ENCODE data around the gene DNAJC24.

Gene DNAJC24

GRCh38 chr11:31415435-31415834 is 45.8 kb downstream of the DNAJC24 start:
- no peak for DNase-seq (ENCODE audit: low spot score)

GRCh38 chr11:31417357-31417756 is 47.7 kb downstream of the DNAJC24 start:
- no peak for DNase-seq (ENCODE audit: low spot score)

DNA sequence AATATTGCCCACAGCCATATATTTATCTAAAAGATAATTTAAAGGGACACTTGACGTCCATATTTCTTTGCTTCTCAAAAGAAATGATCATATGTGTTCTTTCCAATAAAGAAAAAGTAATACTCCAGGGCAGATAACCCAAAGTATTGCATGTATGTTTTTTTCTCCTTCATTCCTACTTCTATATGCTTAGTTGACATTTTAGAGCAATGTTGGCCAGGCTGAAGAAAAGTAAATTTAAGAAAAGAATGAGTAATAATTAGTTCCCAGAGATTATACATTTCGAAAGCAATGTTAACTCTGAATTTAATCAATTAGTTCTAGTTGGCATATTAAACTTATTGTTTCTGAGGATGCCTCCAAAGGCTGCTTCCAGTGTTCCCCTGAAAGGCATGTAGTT is 48.2 kb downstream of the DNAJC24 start:
- no peak for DNase-seq (ENCODE audit: low spot score)

DNA sequence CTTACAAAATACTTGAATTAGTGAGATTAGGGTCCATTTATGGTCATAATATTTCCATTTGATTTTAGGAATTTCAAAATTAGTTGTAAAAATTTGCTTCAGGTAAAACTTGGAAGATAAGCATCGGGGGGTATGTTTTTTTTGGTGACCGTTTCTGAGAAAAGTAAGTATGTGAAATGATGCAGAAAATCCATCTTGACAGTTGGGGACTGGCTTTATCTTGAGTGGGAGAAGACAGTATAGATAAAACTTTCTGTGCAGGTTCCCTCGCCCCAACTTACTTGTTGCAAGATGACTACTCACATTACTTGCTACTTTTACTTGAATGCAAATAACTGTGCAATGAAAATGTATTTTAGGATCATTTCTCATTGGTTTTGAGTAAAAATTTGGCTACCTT is 49.5 kb downstream of the DNAJC24 start:
- no peak for DNase-seq (ENCODE audit: low spot score)

DNA sequence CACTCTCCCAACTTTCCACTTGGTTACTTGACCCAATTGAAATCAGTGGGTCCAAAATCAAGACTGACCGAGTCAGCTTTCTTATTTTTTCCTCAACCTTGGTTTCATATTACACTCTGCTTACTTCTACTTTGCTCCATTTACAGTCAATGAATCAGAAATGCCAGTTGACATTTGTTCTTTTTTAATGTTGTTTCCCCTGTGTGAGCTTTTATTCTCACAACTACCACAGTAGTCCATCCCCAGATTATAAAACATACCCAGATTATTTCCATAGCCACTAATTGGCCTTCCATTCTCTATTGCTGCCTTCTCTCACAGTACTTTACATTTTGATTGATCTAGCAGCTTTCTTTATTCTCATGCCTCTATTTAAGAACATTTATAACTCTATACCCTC is 50.0 kb downstream of the DNAJC24 start:
- DNase-seq (ENCODE audit: low spot score) = no peak

DNA sequence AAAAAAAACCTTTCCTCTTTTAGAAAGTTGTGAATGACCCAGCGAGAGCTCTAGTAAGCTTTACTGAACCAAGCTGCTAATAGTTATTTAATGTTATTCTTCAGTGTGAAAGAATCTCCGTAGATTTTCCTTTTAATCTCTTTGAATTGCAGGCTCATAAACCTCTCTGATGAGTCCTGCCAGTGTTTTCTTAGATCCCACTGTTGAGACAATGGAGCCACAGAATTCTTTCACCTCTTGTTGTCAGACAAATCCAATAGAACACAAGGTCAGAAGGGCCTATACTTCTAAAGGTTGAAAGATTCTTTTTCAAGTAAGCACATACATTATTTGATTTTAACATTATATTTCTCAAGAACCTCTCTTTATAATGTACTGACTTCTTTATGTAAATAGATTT is 52.2 kb downstream of the DNAJC24 start:
- DNase-seq (ENCODE audit: low spot score) = no peak

- DNase-seq (ENCODE audit: low spot score) = no peak
These were observed 53.0 kb downstream of the DNAJC24 start for GRCh38 chr11:31422703-31423102.

- DNase-seq (ENCODE audit: low spot score) = no peak
These were observed 55.0 kb downstream of the DNAJC24 start for GRCh38 chr11:31424652-31425051.

GRCh38 chr11:31433851-31434250 is 64.2 kb downstream of the DNAJC24 start:
- no peak for DNase-seq (ENCODE audit: low spot score)

GRCh38 chr11:31437742-31438435 is 68.2 kb downstream of the DNAJC24 start:
- no peak for DNase-seq (ENCODE audit: low spot score)

- DNase-seq (ENCODE audit: low spot score) = no peak
These were observed 71.6 kb downstream of the DNAJC24 start for GRCh38 chr11:31441296-31441695.

DNA sequence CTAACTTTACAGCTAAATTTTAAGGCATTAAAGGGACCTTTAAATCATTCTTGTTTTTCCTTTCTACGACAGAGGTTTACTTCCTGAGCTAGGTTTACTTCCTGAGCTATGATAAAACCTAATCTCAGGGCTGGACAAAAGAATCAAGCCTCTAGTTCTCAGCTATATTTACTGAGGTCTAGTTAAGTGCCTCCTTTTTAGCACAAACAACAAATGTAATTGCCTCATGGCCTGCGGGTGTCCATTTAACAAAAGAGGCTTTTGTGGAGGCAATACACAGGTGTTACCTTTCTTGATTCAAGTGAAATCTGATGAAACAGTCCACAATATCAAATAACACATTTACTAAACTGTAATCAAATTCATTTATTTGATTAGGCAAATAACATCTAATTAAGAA is 72.4 kb downstream of the DNAJC24 start:
- no peak for DNase-seq (ENCODE audit: low spot score)

GRCh38 chr11:31443802-31444201 is 74.1 kb downstream of the DNAJC24 start:
- no peak for DNase-seq (ENCODE audit: low spot score)

DNA sequence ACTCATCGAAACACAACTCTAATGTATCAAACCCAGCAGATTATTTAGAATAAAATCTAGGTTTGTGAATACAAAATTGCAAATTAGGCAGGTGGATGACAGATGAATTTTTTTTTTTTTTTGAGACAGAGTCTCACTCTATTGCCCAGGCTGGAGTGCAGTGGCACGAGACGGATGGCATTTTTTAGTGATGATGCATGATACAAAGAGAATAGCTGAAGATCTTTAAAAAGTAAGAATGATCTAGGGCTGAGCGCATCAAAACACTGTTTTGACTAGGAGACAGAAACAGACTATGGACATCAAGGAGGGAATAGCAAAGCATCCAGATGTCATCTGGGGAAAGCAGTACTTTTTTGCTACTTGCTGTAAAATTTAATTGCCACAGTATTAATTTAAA is 76.0 kb downstream of the DNAJC24 start:
- DNase-seq (ENCODE audit: low spot score) = no peak

- no peak for DNase-seq (ENCODE audit: low spot score)
These were observed 79.4 kb downstream of the DNAJC24 start for GRCh38 chr11:31449040-31449439.

DNA sequence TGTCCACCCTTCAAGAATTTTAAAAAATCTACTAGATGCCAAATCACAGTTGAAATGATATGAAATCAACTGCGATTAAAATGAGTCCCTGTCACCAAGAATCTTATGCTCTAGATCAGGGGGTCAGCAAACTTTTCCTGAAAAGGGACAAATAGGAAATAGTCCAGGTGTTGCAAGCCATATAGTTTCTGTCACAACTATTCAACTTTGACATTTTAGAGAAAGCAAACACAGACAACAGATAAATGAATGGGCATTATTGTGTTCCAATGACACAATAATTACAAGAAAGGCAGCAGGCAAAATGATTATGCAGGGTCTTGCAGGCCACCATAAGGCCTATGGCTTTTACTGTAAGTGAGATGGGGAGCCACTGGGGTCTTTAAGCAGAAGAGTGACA is 81.2 kb downstream of the DNAJC24 start:
- no peak for DNase-seq (ENCODE audit: low spot score)

DNA sequence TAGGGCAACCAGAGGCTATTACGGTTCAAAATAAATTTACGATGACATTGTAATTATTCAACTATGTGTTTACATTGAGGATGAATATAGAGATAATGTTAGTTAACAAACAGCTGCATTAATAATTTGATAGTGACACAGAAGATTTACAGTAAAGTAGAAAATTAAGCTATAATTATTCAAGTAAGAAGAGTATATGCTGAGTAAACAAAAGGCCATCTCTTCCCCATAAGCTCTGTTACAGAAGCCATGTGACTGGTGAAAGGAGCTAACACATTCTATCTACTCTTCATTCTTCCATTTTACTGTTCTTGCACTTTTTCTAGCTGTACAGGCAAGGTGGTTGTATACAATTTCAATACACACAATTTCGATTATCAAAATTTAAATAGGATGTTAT is 85.5 kb downstream of the DNAJC24 start:
- DNase-seq (ENCODE audit: low spot score) = no peak

DNA sequence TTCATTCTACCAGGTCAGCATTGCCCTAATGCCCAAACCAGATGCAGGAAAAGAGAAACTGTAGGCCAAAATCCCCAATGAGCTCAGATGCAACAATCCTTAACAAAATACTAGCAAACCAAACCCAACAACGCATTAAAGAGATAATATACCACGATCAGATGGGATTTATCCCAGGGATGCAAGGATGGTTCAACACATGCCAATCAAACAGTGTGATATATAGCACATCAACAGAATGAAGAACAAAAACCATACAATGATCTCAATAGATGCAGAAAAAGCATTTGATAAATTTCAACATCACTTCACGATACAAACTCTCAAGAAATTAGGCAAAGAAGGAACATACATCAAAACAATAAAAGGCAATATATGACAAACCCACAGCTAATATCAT is 94.8 kb downstream of the DNAJC24 start:
- no peak for DNase-seq (ENCODE audit: low spot score)

GRCh38 chr11:31474083-31474482 is 104.4 kb downstream of the DNAJC24 start:
- DNase-seq (ENCODE audit: low spot score) = no peak

DNA sequence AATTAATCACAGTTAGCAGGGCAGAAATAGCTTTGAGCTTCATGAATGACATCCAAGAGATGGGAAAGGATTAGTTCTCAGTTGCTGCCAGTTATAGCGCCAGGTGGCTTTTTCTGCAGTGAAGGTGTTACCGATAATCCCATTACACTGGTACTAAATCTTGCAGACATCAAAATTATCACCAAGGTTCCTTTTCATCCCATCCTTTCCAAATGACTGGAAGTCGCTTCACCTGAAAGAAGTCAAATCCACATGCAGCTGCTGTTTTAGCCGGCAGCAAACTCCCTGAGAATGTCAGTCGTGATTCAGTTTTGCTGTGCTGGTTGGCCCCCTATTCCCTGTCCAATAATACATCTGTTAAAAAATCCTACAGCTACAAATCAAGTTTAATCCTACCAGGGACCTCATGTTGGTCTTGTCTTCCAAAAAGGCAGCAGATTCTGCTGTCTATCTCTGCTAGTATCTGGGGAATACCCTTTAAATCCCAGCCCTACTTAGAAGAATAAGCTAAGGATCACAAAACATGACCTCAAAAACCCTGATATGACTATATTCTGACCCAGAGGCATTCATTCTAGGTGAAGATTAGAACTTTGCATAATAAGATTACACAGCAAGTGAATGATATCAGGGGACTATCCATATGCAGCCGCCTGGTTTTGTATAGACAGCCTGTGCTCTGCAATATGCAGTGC is 108.0 kb downstream of the DNAJC24 start:
- no peak for DNase-seq (ENCODE audit: low spot score)

- DNase-seq (ENCODE audit: low spot score) = no peak
These were observed 108.5 kb downstream of the DNAJC24 start for GRCh38 chr11:31478223-31478590.

DNA sequence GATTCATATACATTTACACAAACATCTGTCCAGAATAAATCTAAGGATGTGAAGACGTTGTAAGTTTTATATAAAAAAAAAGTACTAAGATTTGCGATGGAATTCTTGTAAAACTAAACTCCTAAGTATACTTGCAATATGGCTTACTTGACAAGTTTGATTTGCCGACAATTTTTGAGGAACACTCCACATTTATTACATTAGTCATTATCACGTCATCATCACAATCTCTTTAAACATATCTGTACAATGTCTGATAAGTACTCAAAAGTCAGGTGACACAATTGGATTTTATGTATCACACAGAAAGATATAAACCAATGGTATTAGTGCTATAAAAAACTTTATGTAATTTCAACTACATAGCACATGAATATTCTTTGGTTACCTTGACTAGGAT is 109.4 kb downstream of the DNAJC24 start:
- DNase-seq (ENCODE audit: low spot score) = no peak

DNA sequence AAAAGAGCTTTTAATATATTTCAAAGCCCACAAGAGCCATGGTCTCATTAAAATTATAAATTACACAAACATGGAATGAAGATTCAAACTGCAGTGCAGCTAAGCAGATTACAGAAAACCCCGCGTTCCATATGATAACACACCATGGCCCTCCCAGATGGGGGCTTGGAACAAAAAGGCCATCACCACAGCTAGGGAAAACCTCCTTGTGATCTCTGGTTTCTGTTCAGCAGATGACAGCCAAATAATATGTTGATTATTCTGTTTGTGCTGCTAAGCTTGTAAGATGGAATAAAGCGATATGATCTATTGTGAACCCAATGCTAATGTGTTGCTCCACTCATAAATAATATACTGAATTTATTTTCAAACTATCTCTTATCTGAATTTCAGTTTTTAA is 111.3 kb downstream of the DNAJC24 start:
- DNase-seq (ENCODE audit: low spot score) = no peak
